Fibroblast of skin of scalp (primary cell): Measurements from ENCODE around the gene OTOA. TPM values are rescaled to one million over a fixed set of nuclear protein-coding genes. Genes with fewer than 3 reads are reported as not detected.
"Not testable (repeated sequence)": the region's sequence is repeated elsewhere in the genome, so short reads cannot be mapped to it uniquely, and the experiment has no call there.

Experiments used
- DNase-seq: peaks from one replicate; pipeline ENCODE4 v3.0.0-alpha.2; 2013
- polyA plus RNA-seq, 2 experiments: library from polyadenylated mRNA; unstranded; fragments of 120-200 nt; gene quantifications; one replicate each; pipeline ENCODE4 v1.2.1, GENCODE V29; 2013; ENCODE audit not compliant: insufficient read length in 2 of 2

OTOA gene
- polyA plus RNA-seq (2013, experiment 1 of 2; ENCODE audit: insufficient read length), result 0.04 TPM
- polyA plus RNA-seq (2013, experiment 2 of 2; ENCODE audit: insufficient read length), result not detected

DNA sequence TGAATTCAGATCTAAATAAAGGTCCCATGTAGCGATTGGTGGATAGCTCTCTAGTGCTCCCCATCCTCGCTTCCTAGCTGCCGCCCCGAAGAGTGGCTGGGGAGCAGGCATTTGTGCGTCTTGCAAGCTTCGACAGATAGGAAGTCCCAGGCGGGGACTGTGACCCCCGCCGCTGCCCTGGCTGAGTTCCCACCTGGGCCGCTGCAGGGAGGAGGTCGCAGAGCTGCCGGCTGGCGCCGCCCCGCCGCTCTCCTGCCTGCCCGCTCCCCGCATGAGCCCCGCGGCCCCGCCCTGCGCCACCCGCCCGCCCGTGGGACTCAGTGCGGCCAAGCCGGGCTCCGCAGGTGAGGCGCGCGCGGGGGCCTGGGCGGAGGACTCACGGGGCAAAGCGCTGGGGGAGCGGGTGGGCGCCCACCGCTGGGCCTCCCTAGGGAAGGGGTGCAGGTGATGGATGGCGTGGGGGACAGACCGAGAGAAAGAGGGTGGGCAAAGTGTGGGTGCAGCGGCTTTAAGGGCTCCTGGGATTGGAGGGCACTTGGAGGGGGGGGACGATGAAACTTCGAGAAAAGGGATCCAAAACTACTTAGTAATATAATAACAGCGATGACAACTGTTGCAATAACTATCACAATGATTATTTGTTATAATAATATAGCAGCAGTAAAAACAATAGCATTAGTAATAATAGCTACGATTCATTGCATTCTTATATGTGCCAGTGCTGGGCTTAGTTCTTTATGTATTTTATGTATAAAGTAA is at the start of gene OTOA:
Gene OTOA, plus strand, starts transcription at position 80 of the 759 bp plus-strand sequence. CDS start 14,547 bp downstream, outside the sequence.
- DNase-seq, result no peak

- DNase-seq, result no peak
Observed at GRCh38 chr16:21614896-21615295, 48.9 kb upstream of the OTOA start.

DNA sequence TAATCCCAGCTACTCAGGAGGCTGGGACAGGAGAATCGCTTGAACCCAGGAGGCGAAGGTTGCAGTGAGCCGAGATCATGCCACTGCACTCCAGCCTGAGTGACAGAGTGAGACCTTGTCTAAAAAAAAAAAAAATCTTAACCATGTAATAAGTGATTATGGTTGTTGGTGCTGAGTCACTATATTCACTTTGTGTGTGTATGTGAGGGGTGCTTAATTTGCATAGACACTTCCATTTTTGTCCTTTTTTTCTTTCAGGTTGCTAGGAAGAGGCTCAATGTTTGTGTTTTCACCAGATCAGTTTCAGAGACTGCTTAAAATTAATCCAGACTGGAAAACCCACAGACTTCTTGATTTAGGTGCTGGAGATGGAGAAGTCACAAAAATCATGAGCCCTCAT is 46.2 kb upstream of the OTOA start:
- no peak for DNase-seq

- no peak for DNase-seq
Observed at GRCh38 chr16:21618281-21618680, 45.5 kb upstream of the OTOA start.

DNA sequence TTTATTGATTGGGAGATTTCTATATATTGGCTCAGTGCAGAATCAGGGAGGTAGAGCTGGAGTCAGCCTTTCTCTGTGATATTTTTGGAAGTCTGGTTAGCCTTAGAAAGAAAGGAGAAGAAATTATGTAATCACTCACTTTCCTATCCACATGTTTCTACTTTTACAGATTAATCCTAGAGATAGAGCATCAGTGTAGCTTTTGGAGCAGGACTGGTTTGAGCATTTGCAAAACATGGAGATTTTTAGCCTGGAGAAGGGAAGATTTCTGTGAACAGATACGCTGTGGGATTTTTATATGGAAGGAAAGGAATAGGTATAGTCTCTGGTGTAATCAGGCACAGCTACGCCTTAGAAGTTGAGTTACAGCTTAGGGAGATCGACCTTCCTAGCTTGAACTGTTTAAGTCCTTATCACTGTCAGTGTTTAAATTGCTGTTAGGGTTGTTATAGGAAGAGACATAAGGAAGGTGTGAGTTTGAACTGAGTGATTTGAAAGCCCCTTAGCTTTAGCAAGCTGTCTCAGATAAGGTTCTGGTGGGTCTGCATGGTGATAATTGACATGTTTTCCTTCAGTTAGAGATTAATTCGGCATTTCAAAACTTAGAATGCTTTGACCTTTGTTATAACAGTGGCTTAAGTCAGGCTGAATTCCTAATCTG is 43.9 kb upstream of the OTOA start:
- no peak for DNase-seq

DNA sequence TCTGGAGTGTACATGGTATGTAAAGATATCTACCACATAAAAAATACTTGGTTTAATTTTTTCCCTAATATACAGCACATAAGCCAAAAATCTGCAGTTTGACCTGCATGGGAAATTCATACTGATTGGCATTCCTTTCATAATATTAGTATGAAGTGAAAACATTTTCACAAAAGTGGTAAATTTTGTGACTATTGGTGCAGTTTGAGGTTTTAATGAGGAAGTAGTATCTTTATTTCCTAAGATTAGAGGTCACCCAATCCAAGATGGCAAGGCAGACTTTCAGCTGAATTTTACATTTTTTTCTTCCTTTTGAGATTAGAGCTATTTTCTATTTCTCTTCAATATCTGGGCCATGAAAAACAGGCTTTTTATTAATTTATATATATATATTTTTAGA is 43.2 kb upstream of the OTOA start:
- DNase-seq, result no peak

DNA sequence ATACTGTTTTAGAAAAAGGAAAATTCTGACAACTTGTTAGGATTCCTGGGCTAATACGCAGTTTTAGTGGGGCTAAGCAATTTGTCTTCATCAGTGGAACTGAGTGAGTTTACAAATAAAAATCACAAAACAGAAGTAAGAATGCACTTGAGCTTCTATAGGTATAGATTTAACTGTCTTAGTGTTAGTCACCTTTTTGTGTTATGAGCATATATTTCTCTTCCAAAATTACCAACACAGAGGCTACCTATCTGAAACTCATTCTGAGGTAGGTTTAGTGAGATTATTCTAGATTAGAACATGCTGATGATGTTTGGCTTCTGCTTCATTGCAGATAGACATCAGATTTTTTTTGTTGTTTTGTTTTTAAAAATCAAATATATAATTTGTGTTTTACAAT is 41.2 kb upstream of the OTOA start:
- no peak for DNase-seq

DNA sequence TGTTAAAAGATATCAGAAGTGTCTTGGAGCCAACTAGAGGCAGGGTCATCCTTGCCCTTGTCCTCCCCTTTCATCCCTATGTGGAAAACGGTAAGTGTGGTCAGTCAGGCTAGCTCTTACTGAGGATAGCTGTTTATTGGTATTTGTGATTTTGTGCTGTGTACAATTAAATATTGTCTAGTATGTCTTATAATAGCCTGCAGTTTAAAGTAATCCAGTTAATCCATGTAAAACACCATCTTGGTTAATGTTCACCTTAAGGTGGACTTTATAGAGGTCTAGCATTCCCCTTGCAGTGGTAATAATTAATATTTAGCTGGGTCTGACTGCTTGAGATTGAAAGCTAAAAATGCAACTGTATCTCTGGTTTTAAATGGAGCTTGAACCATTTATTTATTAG is 38.7 kb upstream of the OTOA start:
- no peak for DNase-seq

DNA sequence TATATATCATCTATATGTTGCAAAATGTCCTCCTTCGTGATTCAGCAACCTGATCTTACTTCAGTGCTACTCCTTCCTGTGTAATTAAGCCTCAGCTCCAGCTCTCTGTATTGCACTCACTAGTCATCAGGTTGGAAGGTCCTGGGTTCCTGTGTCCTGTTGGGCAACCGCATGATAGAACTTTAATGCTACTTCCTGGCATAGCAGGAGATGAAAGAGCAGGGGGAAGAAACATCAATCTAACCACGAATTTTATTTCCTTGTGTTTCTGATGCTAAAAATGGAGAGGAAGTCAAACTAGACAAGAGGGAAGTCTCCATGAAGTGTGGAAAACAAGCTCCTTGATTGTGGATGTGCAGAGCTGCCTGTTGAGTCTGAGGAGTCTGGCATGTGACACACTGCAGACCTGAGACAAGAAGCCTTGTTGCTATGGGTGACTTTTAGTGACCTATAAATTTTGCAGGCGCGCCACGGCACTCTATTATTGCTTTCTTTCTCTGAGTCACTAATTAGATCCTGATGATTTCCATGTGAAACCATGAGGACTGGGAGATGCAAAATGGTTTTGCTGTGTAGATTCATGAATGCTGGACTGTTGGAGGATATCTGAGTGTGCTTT is 37.0 kb upstream of the OTOA start:
- peak; percentile 89 for DNase-seq

DNA sequence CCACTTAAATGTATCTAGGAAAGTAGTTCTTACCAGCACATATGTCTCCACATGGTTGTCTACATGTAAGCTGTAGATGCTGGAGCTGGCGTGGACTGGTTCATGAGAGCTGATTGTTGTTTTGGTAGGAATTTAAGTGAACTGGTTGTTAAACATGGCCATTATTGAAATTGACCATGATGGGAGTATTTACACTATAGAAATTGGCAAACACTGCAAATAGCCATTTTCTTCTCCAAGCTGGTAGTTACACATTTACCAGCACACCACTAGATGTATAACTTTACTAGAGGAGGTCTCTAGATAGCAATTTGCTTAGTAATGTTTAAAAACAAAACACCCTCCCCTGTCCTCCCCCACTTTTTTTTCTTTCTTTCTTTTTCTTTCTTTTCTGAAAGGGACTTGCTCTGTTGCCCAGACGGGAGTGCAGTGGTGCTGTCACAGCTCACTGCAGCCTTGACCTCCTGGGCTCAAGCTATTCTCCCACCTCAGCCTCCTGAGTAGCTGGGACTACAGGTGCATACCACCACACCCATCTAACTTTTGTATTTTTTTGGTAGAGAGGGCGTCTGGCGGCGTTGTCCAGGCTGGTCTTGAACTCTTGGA is 35.5 kb upstream of the OTOA start:
- no peak for DNase-seq

DNA sequence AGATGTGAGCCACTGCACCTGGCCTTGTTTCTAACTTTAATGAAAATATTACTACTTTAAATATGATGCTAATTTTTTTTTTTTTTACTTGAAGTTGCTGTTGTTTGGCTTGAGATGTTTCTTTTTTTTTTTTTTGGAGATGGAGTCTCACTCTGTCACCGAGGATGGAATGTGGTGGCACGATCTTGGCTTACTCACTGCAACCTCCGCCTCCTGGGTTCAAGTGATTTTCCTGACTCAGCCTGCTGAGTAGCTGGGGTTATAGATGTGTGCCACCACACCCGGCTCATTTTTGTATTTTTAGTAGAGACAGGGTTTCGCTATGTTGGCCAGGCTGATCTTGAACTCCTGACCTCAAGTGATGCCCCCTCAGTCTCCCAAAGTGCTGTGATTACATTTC is 35.0 kb upstream of the OTOA start:
- DNase-seq, result peak; percentile 46

GRCh38 chr16:21629616-21630539 is 33.9 kb upstream of the OTOA start:
- not testable (repeated sequence) for DNase-seq

DNA sequence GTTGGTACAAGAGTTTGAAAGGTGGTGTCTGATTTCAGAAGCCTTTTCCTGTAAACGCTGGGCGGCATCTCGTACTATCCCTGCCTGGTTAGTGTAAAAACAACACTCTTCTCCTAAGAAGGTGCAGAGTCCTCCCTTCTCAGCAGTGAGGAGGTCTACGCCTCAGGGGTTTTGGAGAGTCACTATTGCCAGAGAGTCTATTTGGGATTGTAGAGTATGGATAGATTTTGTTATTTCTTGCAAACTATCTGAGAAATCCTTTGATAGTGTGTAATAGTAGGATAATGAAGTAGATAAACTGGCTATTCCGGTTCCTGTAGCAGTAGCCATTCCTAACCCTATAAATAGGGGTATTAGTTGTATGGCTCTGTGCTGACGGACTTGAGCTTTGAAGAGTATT is 32.9 kb upstream of the OTOA start:
- not testable (repeated sequence) for DNase-seq

GRCh38 chr16:21631376-21631775 is 32.4 kb upstream of the OTOA start:
- not testable (repeated sequence) for DNase-seq

GRCh38 chr16:21631951-21632575 is 31.7 kb upstream of the OTOA start:
- not testable (repeated sequence) for DNase-seq

- DNase-seq, result no peak
Observed at GRCh38 chr16:21634216-21634615, 29.6 kb upstream of the OTOA start.

- DNase-seq, result not testable (repeated sequence)
Observed at GRCh38 chr16:21635694-21636093, 28.1 kb upstream of the OTOA start.

DNA sequence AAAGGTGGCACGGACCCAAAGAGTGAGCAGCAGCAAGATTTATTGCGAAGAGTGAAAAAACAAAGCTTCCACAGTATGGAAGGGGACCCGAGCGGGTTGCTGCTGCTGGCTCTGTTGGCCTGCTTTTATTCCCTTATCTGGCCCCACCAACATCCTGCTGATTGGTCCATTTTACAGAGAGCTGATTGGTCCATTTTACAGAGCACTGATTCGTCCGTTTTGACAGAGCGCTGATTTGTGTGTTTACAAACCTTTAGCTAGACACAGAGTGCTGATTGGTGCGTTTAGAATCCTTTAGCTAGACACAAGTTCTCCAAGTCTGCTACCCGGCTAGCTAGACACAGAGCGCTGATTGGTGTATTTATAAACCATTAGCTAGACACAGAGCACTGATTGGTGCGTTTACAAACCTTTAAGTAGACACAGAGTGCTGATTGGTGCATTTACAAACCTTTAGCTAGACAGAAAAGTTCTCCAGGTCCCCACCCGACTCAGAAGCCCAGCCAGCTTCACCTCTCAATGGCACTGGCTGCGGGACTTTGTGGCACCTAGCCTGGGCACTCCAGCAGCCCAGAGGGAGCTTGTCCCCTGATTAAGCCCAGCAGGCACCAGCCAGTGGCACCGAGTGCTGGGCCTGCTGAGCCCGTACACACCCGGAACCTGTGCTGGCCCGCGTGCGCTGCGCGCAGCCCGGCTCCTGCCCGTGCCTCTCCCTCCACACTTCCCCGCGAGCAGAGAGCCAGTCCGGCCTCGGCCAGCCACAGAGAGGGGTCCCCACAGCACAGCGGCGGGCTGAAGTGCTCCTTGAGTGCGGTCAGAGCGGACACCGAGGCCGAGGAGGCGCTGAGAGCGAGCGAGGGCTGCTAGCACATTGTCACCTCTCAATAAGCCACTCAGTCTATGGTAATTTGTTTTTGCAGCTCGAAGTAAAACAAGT is 26.5 kb upstream of the OTOA start:
- no peak for DNase-seq

GRCh38 chr16:21638573-21638975 is 25.2 kb upstream of the OTOA start:
- DNase-seq, result peak; percentile 22

DNA sequence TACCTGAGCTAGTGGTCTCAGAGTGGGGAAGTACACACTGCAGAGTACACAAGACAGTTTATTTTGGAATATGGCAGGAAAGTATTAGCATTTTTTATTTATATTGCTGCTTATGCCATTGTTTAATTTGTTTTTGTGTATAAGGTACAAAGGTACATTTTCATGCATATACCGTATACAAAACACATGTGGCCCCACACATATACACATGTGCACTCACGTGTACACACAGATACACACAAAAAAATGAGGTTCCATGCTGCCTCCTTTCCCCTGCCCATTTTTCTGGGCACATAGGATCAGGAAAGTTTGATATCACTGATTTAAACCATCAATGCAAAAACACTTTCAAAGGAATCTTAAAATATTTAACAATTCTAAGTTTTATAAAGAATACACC is 24.3 kb upstream of the OTOA start:
- no peak for DNase-seq
